H9 (cell line): ENCODE data around the gene ZBTB20. TPM values are rescaled to one million over a fixed set of nuclear protein-coding genes. Genes with fewer than 3 reads are reported as not detected.

Experiments
- DNase-seq: peaks from one replicate; pipeline ENCODE4 v3.0.0-alpha.2; 2017
- H2AFZ ChIP-seq: one replicate; pipeline ENCODE4 v1.6.1; 2013; ENCODE audit warnings: mild to moderate bottlenecking, low read length, control low read depth, moderate library complexity
- H2AK5ac ChIP-seq: 2 replicates; pipeline ENCODE4 v1.6.1; 2013; ENCODE audit warnings: low read length, control low read depth, mixed read lengths; ENCODE audit not compliant: insufficient read length
- H2BK120ac ChIP-seq: one replicate; pipeline ENCODE4 v1.6.1; 2013; ENCODE audit warnings: low read depth, mild to moderate bottlenecking, low read length, control low read depth, inconsistent platforms; ENCODE audit not compliant: poor library complexity, severe bottlenecking
- H2BK12ac ChIP-seq: 2 replicates; pipeline ENCODE4 v1.6.1; 2013; ENCODE audit warnings: low read length, control low read depth, mixed read lengths, low read depth; ENCODE audit not compliant: insufficient read length
- H2BK15ac ChIP-seq: 2 replicates; pipeline ENCODE4 v1.6.1; 2013; ENCODE audit warnings: low read depth, low read length, control low read depth
- H2BK20ac ChIP-seq: one replicate; pipeline ENCODE4 v1.6.1; 2013; ENCODE audit warnings: low read depth, mild to moderate bottlenecking, low read length, control low read depth, inconsistent platforms; ENCODE audit not compliant: poor library complexity, severe bottlenecking
- H2BK5ac ChIP-seq: 2 replicates; pipeline ENCODE4 v1.6.1; 2013; ENCODE audit warnings: low read length, control low read depth, mixed read lengths; ENCODE audit not compliant: insufficient read length
- H3K14ac ChIP-seq: 2 replicates; pipeline ENCODE4 v1.6.1; 2013; ENCODE audit warnings: low read length, control low read depth; ENCODE audit not compliant: insufficient read depth
- H3K18ac ChIP-seq: 2 replicates; pipeline ENCODE4 v1.6.1; 2013; ENCODE audit warnings: low read depth, mild to moderate bottlenecking, mixed read lengths, low read length, control low read depth; ENCODE audit not compliant: insufficient read length
- H3K23ac ChIP-seq: 2 replicates; pipeline ENCODE4 v1.6.1; 2013; ENCODE audit warnings: low read length, control low read depth, mixed read lengths, low read depth; ENCODE audit not compliant: insufficient read length
- H3K23me2 ChIP-seq: 2 replicates; pipeline ENCODE4 v1.6.1; 2013; ENCODE audit warnings: low read depth, mild to moderate bottlenecking, mixed read lengths, low read length, control low read depth; ENCODE audit not compliant: insufficient read length, poor library complexity, severe bottlenecking
- H3K27ac ChIP-seq: 2 replicates; pipeline ENCODE4 v1.5.1; 2013; ENCODE audit warnings: low read length, control low read depth, mixed read lengths, low read depth; ENCODE audit not compliant: insufficient read length
- H3K27me3 ChIP-seq: 2 replicates; pipeline ENCODE4 v1.6.1; 2013; ENCODE audit warnings: low read length, control low read depth, inconsistent platforms; ENCODE audit not compliant: insufficient read depth
- H3K4ac ChIP-seq: 2 replicates; pipeline ENCODE4 v1.6.1; 2013; ENCODE audit warnings: low read depth, mild to moderate bottlenecking, control low read depth, inconsistent platforms, low read length, moderate library complexity
- H3K4me1 ChIP-seq: 2 replicates; pipeline ENCODE4 v1.6.1; 2013; ENCODE audit warnings: low read length, control low read depth, inconsistent platforms; ENCODE audit not compliant: insufficient read depth
- H3K4me2 ChIP-seq: 2 replicates; pipeline ENCODE4 v1.6.1; 2013; ENCODE audit warnings: low read length, control low read depth, mixed read lengths; ENCODE audit not compliant: insufficient read length, insufficient read depth
- H3K56ac ChIP-seq: 2 replicates; pipeline ENCODE4 v1.6.1; 2013; ENCODE audit warnings: low read depth, mild to moderate bottlenecking, mixed read lengths, low read length, control low read depth; ENCODE audit not compliant: insufficient read length
- H3K79me1 ChIP-seq: 2 replicates; pipeline ENCODE4 v1.6.1; 2013; ENCODE audit warnings: low read depth, mild to moderate bottlenecking, moderate library complexity, low read length, control low read depth, inconsistent platforms; ENCODE audit not compliant: insufficient read depth, poor library complexity, severe bottlenecking
- H3K79me2 ChIP-seq: 2 replicates; pipeline ENCODE4 v1.6.1; 2013; ENCODE audit warnings: low read length, control low read depth, inconsistent platforms; ENCODE audit not compliant: insufficient read depth
- H3K9ac ChIP-seq: 2 replicates; pipeline ENCODE4 v1.6.1; 2013; ENCODE audit warnings: low read length, control low read depth, mixed read lengths; ENCODE audit not compliant: insufficient read length; ENCODE audit errors: extremely low read depth
- H3K9me3 ChIP-seq: one replicate; pipeline ENCODE4 v1.6.1; 2013; ENCODE audit warnings: low read depth, low read length, inconsistent platforms; ENCODE audit not compliant: control insufficient read depth
- H3T11ph ChIP-seq: one replicate; pipeline ENCODE4 v1.6.1; 2013; ENCODE audit warnings: mild to moderate bottlenecking, low read length, control low read depth, inconsistent platforms
- H4K20me1 ChIP-seq: one replicate; pipeline ENCODE4 v1.6.1; 2013; ENCODE audit not compliant: control insufficient read depth, insufficient read length, insufficient read depth
- H4K5ac ChIP-seq: 2 replicates; pipeline ENCODE4 v1.6.1; 2013; ENCODE audit warnings: low read depth, mild to moderate bottlenecking, mixed read lengths, low read length, control low read depth; ENCODE audit not compliant: insufficient read length
- H4K8ac ChIP-seq: replicated peaks from 2 replicates; pipeline ENCODE4 v1.6.1; 2013; ENCODE audit warnings: low read length, control low read depth, mixed read lengths, low read depth; ENCODE audit not compliant: insufficient read length
- H4K91ac ChIP-seq: 2 replicates; pipeline ENCODE4 v1.6.1; 2013; ENCODE audit warnings: low read depth, mild to moderate bottlenecking, moderate library complexity, mixed read lengths, low read length, control low read depth; ENCODE audit not compliant: insufficient read length
- H3K27ac Mint-ChIP-seq, 3 experiments: 2 replicates in 2 of 3; 3 replicates in 1 of 3; pipeline ENCODE4 v1.8.0; 2020 to 2021; ENCODE audit warnings: mixed read lengths in 3 of 3, mild to moderate bottlenecking in 1 of 3, moderate library complexity in 1 of 3
- H3K27me3 Mint-ChIP-seq: 2 replicates; pipeline ENCODE4 v1.8.0; 2021; ENCODE audit warnings: low read depth, mild to moderate bottlenecking, moderate library complexity, mixed read lengths
- H3K36me3 Mint-ChIP-seq, 3 experiments: 2 replicates in 2 of 3; 3 replicates in 1 of 3; pipeline ENCODE4 v1.8.0; 2020 to 2021; ENCODE audit warnings: low read depth in 3 of 3, mixed read lengths in 3 of 3; ENCODE audit not compliant: insufficient read depth in 1 of 3
- H3K4me1 Mint-ChIP-seq, 2 experiments: 2 replicates each; pipeline ENCODE4 v1.8.0; 2020; ENCODE audit warnings: mixed read lengths in 2 of 2
- H3K4me3 Mint-ChIP-seq, 2 experiments: 2 replicates in 1 of 2; 3 replicates in 1 of 2; pipeline ENCODE4 v1.8.0; 2020 to 2021; ENCODE audit warnings: mild to moderate bottlenecking in 2 of 2, mixed read lengths in 2 of 2, moderate library complexity in 1 of 2
- H3K9me3 Mint-ChIP-seq, 2 experiments: 2 replicates in 1 of 2; 3 replicates in 1 of 2; pipeline ENCODE4 v1.8.0; 2020; ENCODE audit warnings: mild to moderate bottlenecking in 2 of 2, mixed read lengths in 2 of 2, moderate library complexity in 1 of 2
- CTCF ChIP-seq: fragments of 200-600 bp; sonication (generic); conservative IDR thresholded peaks from 3 replicates; pipeline ENCODE4 v1.8.0; 2021; ENCODE audit warnings: antibody characterized with exemption, mild to moderate bottlenecking
- WGBS: extraction: QIAGEN DNeasy Blood & Tissue Kit; methylation state at CpG from one replicate; pipeline ENCODE4 v1.1.7; 2013; ENCODE audit warnings: missing lambda C conversion rate, low lambda C conversion rate, mixed read lengths; ENCODE audit not compliant: insufficient read length; ENCODE audit errors: extremely low coverage; 5-methylcytosine and 5-hydroxymethylcytosine counted together
- total RNA-seq: library from RNA; stranded (reverse); gene quantifications from 2 replicates; pipeline ENCODE4 v1.2.1, GENCODE V29; 2021

ZBTB20 gene
- total RNA-seq, 1 experiment from 2014 or later: 0.70 TPM

- Histone ChIP-seq H3K56ac (no peak overlapping the region), H2BK12ac (no peak overlapping the region), H4K8ac (no peak overlapping the region), H3K23ac (no peak overlapping the region), H3K27me3 (no peaks in the 10 kb centered on the region), H3K4ac (no peak overlapping the region), H4K5ac (no peak overlapping the region), H3K9me3 (no peaks in the 10 kb centered on the region), H3K79me2 (no peaks in the 10 kb centered on the region), H3K27ac (no peak overlapping the region), H2AK5ac (no peak overlapping the region), H3K9ac (no peak overlapping the region), H3K18ac (no peak overlapping the region), H2BK20ac (no peak overlapping the region), H3K79me1 (no peaks in the 10 kb centered on the region), H2BK5ac (no peak overlapping the region), H3K23me2 (no peaks in the 10 kb centered on the region), H4K20me1 (no peaks in the 10 kb centered on the region), H3T11ph (no peak overlapping the region), H2BK120ac (no peak overlapping the region), H2BK15ac (no peak overlapping the region), H2AFZ (no peak overlapping the region), H4K91ac (no peak overlapping the region), H3K14ac (no peak overlapping the region), H3K4me1 (no peaks in the 10 kb centered on the region; the same call in 1 of the 2 replicates), H3K4me2 (no peak overlapping the region)
- H3K4me3 Mint-ChIP-seq: no peak overlapping the region
- no peak for TF ChIP-seq CTCF
- H3K9me3 Mint-ChIP-seq: no peaks in the 10 kb centered on the region
- peaks cover 14% of the 10 kb centered on the region in 2 experiments for H3K4me1 Mint-ChIP-seq
- no peaks in the 10 kb centered on the region for H3K27me3 Mint-ChIP-seq
- no peak overlapping the region for H3K27ac Mint-ChIP-seq
- H3K36me3 Mint-ChIP-seq: no peaks in the 10 kb centered on the region
- no CpG with 5 or more reads among the region's 3 CpGs for WGBS
- no peak for DNase-seq
These were observed 502.7 kb downstream of the ZBTB20 start for GRCh38 chr3:114644367-114644766.
